GM18526 (cell line): Measurements from ENCODE around the gene SCN5A.

Source experiments
- POLR2A ChIP-seq: IDR thresholded peaks from 3 replicates; pipeline ENCODE4 v1.6.1; 2011; ENCODE audit not compliant: insufficient read length; ENCODE audit errors: extremely low read depth

SCN5A gene

GRCh38 chr3:38574411-38575278, 74.8 kb downstream of the SCN5A start:
- no peak for TF ChIP-seq POLR2A

GRCh38 chr3:38573556-38573955, 75.9 kb downstream of the SCN5A start:
- TF ChIP-seq POLR2A: no peak

- no peak for TF ChIP-seq POLR2A
Observed at GRCh38 chr3:38573111-38573510, 76.4 kb downstream of the SCN5A start.

GRCh38 chr3:38567498-38567897, 82.0 kb downstream of the SCN5A start:
- TF ChIP-seq POLR2A: no peak

GRCh38 chr3:38566215-38566528, 83.3 kb downstream of the SCN5A start:
- TF ChIP-seq POLR2A: no peak

GRCh38 chr3:38565339-38566214, 83.9 kb downstream of the SCN5A start:
- TF ChIP-seq POLR2A: no peak

- no peak for TF ChIP-seq POLR2A
Observed at GRCh38 chr3:38564631-38565338, 84.7 kb downstream of the SCN5A start.

- TF ChIP-seq POLR2A: no peak
Observed at GRCh38 chr3:38563886-38564270, 85.6 kb downstream of the SCN5A start.

- no peak for TF ChIP-seq POLR2A
Observed at GRCh38 chr3:38563070-38563885, 86.2 kb downstream of the SCN5A start.

- TF ChIP-seq POLR2A: no peak
Observed at GRCh38 chr3:38562467-38562925, 87.0 kb downstream of the SCN5A start.

- TF ChIP-seq POLR2A: no peak
Observed at GRCh38 chr3:38561746-38562466, 87.6 kb downstream of the SCN5A start.

- TF ChIP-seq POLR2A: no peak
Observed at GRCh38 chr3:38560996-38561717, 88.3 kb downstream of the SCN5A start.

- TF ChIP-seq POLR2A: no peak
Observed at GRCh38 chr3:38560284-38560683, 89.2 kb downstream of the SCN5A start.
